HG03342 (cell line): ENCODE measurements around the gene RAP1GDS1.
"Not testable (repeated sequence)": the region's sequence is repeated elsewhere in the genome, so short reads cannot be mapped to it uniquely, and the experiment has no call there.

Experiments
- ATAC-seq: cut with Tn5 transposase; IDR thresholded peaks from one replicate; pipeline ENCODE4 v1.9.1; 2021; ENCODE audit warnings: mild to moderate bottlenecking, moderate library complexity; ENCODE audit not compliant: unreplicated experiment

RAP1GDS1 gene

DNA sequence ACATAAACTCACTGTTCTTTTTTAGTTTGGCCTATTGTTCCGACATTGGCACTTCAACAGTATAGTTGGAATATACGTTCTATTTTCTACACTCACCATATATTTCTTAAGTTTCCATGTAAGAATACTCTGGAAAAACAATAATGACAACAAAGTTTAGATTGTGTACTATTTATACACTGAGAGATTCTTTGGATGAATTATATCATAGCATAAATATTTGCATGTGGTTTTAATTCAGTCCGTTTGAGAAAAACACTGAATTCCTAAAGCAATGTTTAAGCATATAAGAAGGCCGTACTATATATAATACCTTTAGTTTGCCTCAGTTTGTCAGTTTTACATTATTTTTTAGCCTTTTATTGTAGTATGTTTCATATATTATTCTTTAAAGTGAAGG lies 82.4 kb downstream of the RAP1GDS1 start:
- no peak for ATAC-seq

- no peak for ATAC-seq
Observed at GRCh38 chr4:98345838-98346237, 84.7 kb downstream of the RAP1GDS1 start.

- peak; percentile 70 for ATAC-seq
Observed at GRCh38 chr4:98352396-98352795, 91.2 kb downstream of the RAP1GDS1 start.

- peak; percentile 83 for ATAC-seq
Observed at GRCh38 chr4:98352940-98353339, 91.8 kb downstream of the RAP1GDS1 start.

DNA sequence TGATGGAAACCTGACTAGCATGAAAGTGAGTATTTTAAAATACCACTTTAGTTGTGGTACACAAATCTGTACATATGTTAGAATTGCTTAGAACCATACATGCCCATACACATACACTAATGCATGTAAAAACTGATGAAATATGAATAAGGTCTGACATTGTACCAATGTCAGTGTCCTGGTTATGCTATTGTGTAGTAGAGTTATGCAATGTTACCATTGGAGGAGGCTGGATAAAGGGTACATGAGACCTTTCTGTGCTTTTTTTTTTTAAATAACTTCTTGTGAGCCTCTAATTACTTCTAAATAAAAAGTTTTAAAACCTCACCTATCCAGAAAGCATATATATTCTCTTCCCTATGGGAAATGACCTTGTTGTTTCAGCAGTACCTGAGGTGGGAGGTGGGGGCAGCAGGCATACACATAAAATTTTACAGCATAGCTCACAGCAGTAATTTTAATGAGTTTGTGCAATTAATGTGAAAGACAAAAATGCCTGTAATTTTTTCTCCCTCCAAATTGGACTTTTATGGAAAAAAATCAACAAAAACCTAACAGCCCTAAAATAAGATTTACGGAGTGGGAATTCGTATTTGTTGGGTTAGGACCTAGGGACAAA lies 97.6 kb downstream of the RAP1GDS1 start:
- no peak for ATAC-seq

- ATAC-seq, result no peak
Observed at GRCh38 chr4:98359646-98360045, 98.5 kb downstream of the RAP1GDS1 start.

GRCh38 chr4:98363431-98363830 lies 102.2 kb downstream of the RAP1GDS1 start:
- ATAC-seq, result no peak

GRCh38 chr4:98366275-98366674 lies 105.1 kb downstream of the RAP1GDS1 start:
- not testable (repeated sequence) for ATAC-seq

DNA sequence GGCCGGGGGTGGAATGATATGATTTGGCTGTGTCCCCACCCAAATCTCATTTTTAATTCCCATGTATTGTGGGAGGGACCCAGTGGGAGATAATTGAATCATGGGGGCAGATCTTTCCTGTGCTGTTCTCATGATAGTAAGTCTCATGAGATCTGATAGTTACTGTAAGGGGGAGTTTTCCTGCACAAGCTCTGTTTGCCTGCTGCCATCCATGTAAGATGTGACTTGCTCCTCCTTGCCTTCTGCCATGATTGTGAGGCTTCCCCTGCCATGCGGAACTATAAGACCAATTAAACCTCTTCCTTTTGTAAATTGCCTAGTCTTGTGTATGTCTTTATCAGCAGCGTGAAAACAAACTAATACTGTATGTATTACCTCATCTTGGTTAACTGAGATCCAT lies 106.8 kb downstream of the RAP1GDS1 start:
- ATAC-seq, result not testable (repeated sequence)

- ATAC-seq, result no peak
Observed at GRCh38 chr4:98369322-98369721, 108.1 kb downstream of the RAP1GDS1 start.

DNA sequence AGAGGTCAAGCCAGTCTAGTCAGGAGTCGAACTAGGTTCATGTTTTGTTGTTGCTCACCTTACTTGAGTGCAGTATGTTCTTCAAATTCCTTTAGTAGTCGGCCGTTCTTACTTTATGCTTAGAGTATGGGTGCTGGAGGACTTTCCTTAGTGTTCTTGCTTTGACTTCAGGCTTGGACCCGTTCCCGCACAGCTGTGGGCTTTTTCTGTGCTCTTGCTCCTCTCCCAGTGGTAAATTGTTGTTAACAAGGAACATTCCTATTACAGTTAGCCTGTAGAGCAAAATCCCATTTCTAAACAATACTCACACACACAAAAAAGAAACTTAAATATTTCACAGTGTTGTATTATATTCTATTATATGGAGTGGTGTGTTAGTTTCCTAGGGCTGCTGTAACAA lies 113.5 kb downstream of the RAP1GDS1 start:
- no peak for ATAC-seq

- ATAC-seq, result no peak
Observed at GRCh38 chr4:98377559-98377958, 116.4 kb downstream of the RAP1GDS1 start.

- ATAC-seq, result no peak
Observed at GRCh38 chr4:98381306-98381705, 120.1 kb downstream of the RAP1GDS1 start.

GRCh38 chr4:98383431-98384106 lies 122.4 kb downstream of the RAP1GDS1 start:
- ATAC-seq, result no peak

GRCh38 chr4:98385831-98386230 lies 124.6 kb downstream of the RAP1GDS1 start:
- no peak for ATAC-seq

DNA sequence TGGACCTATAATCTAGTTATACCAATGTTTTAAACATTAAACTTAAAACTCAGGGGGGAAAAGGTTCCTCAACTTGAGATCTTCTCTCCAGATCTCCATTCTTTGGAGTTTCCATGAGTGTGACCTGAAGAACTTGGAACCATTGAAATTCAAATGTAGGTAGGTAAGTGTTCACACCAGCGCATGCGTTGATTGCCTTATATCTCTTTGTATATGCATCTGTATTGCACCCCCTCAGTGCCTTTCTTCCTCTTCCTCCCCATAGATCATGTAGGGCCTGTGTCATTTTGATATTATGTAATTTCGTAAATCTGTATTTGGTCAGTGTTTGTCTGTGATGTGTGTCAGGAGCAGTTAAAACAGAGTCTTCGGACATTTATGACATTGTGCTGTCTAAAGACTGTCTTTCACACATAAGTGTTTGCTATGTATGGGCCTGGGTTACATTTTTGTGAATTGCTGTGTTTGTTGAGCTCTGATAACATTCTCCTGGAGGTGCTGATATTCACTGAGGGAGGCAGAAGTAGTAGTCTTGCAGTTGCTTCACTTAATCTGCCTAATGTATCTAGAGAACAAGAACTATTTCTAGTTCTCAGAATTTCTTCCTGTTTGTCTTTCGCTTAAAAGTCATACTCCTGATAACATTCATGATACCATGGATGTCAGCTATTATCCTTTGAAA lies 126.3 kb downstream of the RAP1GDS1 start:
- ATAC-seq, result no peak

- no peak for ATAC-seq
Observed at GRCh38 chr4:98394134-98394533, 132.9 kb downstream of the RAP1GDS1 start.

DNA sequence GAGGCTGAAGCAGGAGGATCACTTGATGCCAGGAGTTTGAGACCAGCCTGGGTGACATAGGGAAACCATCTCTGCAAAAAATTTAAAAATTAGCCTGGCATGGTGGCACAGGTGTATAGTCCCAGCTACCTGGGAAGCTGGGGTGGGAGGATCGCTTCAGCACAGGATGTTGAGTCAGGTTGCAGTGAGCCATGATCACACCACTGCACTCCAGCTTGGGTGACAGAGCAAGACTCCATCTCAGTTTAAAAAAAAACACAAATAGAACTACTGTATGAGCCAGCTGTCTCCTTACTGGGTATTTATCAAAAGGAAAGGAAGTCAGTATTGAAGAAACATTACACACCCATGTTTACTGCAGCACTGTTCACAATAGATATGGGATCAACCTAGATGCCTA lies 138.7 kb downstream of the RAP1GDS1 start:
- no peak for ATAC-seq

- no peak for ATAC-seq
Observed at GRCh38 chr4:98406819-98407218, 145.6 kb downstream of the RAP1GDS1 start.

DNA sequence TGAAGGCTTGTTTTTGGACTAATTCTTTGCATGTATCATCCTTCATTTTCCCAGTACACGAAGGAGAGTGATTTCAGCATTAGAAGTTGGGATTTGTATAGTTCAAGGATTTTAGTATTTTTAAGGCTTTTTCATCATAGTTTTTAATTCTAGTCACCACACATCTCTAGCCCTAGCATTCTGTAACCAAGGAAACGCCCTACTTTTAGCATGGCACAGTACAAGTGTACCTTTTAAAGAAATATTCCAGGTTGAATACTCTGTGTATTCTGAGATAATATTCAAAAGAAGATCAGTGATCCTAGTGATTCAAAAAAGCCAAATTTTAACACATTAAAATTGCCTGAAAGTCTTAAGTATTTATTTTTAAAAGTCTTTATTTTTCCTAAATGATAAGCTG lies 150.5 kb downstream of the RAP1GDS1 start:
- no peak for ATAC-seq

GRCh38 chr4:98416844-98417243 lies 155.7 kb downstream of the RAP1GDS1 start:
- no peak for ATAC-seq

DNA sequence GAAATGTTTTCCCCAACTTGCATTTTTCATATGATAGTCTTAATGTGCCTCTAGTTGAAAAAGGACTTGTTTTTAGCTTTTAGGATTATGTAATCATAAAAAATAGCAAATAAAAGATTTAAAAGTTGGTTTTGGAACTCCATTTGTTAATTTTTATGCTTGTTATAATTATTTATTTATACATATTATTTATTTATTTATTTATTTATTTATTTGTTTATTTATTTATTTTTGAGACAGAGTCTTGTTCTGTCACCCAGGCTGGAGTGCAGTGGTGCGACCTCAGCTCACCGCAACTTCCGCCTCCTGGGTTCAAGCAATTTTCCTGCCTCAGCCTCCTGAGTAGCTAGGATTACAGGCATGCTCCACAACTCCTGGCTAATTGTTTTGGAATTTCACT lies 159.0 kb downstream of the RAP1GDS1 start:
- not testable (repeated sequence) for ATAC-seq
